HG03060 (cell line): Measurements from ENCODE around the gene APOL2.

ENCODE experiments used
- ATAC-seq: cut with Tn5 transposase; IDR thresholded peaks from one replicate; pipeline ENCODE4 v1.9.1; 2021; ENCODE audit warnings: low read depth, moderate number of reproducible peaks; ENCODE audit not compliant: unreplicated experiment

The APOL2 gene

DNA sequence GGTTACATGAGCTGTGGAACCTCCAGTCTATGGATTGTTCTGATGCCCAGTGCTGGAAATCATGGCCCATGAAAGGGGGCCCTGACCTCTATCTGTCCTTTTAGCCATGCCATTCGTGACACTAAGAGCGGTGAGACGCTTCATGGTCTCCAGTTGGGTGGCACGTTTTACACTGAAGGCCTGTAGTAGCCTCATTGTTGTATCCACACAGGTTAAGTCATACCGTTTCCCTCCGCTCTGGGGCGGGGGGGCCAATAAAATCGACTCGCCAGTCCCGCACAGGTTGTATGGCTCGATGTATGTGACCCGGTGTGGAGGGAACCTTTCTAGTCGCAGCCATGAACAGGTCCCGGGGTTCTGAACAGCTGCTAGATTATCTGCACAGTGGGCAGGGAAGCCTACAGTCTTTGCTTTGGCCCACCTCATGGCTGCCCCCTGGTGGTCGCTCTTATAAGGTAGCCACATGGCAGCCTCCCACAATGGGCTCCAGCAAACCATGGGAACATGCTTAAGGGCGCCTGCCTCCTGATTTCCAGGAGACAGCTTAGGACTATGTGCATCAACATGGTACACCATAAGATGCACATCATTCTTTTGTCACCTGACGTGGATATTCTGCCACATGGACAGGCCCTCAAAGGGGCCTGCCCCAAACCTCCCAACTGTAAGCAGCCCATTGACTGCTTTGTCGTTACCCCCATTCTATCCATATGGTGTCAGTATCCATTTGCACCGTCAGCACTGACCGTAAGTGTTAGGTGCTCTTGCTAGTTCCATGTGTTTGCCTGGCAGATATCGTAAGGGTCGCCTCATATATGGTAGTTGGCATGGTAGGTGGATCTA is 59.1 kb downstream of the APOL2 start:
- no peak for ATAC-seq

DNA sequence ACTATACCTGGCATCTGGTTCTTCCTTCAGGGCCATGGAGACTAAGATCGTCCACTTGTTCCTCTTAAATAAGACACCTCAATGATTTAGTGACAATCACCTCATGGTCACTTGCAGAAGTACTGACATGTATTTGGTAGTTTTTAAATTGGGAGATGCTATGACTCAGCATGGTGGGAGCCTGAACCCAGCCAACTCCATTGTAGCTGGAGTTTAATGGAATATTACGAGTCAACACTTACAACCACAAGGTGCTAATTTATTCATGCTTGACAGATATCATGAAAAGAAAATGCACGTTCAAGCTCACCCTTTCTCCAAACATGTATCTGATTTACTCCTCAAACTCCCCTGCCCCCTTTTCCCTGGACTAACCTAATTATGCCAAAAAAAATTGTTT is 62.2 kb downstream of the APOL2 start:
- ATAC-seq = no peak
